Stimulated activated memory B cell treated with anti-CD40 and anti-IgM and Interleukin-4, amounts not matched to agents 10 μg/mL and 1 μg/mL and 100 μg/mL, for 72 hours (primary cell): ENCODE data around the gene XXYLT1.
"Not testable (repeated sequence)": the region's sequence is repeated elsewhere in the genome, so short reads cannot be mapped to it uniquely, and the experiment has no call there.

Experiments
- ATAC-seq: fragments of 150-1000 bp; cut with Tn5 transposase; 2 replicates; pipeline ENCODE4 v1.10.0; 2021
- H3K27ac Mint-ChIP-seq: one replicate; pipeline ENCODE4 v1.8.0; 2022; ENCODE audit warnings: mild to moderate bottlenecking, mixed read lengths
- H3K27me3 Mint-ChIP-seq: one replicate; pipeline ENCODE4 v1.8.0; 2022; ENCODE audit warnings: mixed read lengths
- H3K36me3 Mint-ChIP-seq: one replicate; pipeline ENCODE4 v1.8.0; 2022; ENCODE audit warnings: mixed read lengths
- H3K4me1 Mint-ChIP-seq: one replicate; pipeline ENCODE4 v1.8.0; 2022; ENCODE audit warnings: mixed read lengths
- H3K4me3 Mint-ChIP-seq: one replicate; pipeline ENCODE4 v1.8.0; 2022; ENCODE audit warnings: mild to moderate bottlenecking, moderate library complexity, mixed read lengths
- H3K9me3 Mint-ChIP-seq: one replicate; pipeline ENCODE4 v1.8.0; 2022; ENCODE audit warnings: mixed read lengths

Gene XXYLT1

DNA sequence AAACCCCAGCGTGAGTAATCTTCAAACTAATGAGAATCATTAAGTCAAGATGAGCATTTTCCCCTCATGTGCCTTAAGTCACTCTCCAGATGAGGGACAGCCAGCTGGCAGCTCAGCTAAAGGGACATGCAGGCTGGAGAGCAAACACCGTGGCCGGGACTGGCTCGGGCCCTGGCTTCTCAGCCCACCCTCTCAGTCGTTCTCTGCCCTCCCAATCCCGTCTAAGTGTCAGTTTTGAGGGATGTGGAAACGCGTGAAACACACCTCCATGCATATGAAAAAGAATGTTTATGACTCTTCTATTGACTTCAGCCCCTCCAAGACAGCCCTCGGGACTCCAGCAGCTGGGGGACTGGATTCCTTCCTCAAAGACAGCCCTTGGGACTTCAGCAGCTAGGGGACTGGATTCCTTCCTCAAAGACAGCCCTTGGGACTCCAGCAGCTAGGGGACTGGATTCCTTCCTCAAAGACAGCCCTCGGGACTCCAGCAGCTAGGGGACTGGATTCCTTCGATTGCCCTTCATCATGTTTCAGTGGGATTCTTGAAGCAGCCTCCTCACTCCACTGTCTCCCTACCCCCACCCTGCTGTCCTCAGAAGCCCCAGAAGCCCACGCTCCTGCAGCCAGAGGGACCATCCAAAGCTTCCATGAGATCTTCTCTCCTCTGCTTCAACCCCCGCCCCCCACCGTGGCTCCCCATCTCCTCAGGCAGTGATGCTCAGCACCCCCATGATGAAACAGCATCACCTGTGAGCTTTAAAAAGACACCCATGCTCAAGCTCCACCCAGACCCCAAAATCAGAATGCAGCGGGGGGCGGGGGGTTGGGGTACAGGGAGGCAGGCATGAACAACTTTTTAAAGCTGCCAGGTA, 228.9 kb downstream of the XXYLT1 start:
- no peak for ATAC-seq
- Mint-ChIP-seq H3K27ac (no peak overlapping the region), H3K4me3 (no peak overlapping the region), H3K27me3 (no peaks in the 10 kb centered on the region), H3K36me3 (no peaks in the 10 kb centered on the region), H3K9me3 (peaks cover 7% of the 10 kb centered on the region), H3K4me1 (peaks cover 22% of the 10 kb centered on the region)

DNA sequence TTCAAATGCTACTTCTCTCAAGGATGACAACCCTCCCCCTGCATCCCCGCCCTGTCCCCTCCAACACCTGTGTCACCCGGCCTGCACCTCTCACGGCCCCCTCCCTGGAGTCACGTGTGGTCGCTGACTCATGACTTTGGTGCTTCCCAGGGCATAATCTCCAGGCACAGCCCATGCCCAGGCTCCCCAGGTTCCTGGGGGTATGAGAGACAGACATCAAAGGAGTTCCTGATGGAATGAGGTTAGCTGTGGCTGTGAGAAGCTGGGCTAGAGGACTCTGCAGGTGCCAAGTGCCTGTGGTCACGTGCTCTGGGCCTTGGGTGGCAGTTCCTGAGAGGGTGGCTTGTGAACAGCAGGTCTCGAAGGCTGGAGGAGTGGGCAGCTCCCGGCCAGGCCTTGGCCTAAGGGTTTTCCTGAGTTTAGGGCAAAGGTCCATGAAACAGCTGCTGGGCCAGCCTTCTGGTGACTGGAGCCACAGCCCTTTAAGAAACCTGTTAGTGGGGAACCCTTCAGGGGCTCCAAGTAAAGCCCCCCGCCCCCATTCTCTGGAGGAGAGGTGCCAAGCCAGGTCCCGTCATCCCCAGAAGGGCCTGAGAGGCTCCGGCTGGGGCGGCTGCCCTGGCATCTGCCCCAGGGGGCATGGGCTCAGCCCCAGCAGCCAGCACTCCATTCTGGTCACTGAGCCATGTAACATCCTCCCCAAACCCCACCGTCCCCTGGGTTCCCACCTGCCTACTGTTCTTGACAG, 230.0 kb downstream of the XXYLT1 start:
- peaks cover 22% of the 10 kb centered on the region for H3K4me1 Mint-ChIP-seq
- no peak for ATAC-seq
- no peaks in the 10 kb centered on the region for H3K27me3 Mint-ChIP-seq
- no peak overlapping the region for H3K27ac Mint-ChIP-seq
- H3K4me3 Mint-ChIP-seq, result no peak overlapping the region
- H3K9me3 Mint-ChIP-seq, result peaks cover 7% of the 10 kb centered on the region
- no peaks in the 10 kb centered on the region for H3K36me3 Mint-ChIP-seq

DNA sequence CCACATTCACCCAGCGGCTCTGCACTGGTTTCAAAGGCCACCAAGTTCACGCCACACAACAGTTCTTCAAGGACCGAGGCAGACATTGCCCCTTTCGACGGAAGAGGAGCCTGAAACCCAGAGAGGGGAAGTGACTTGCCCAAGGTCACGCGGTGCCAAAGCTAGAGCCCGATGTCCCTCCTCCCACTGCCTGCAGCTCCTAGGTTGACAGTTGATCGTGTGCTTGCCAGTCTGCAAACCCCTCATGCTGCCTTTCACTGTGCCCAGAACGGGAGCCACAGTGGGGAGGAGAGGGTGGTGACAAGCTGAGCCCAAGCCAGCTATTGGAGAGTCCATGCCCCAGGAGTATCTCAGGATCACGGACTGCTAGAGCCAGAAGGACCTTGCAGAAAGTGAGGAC, 230.9 kb downstream of the XXYLT1 start:
- H3K36me3 Mint-ChIP-seq, result no peaks in the 10 kb centered on the region
- no peak overlapping the region for H3K4me3 Mint-ChIP-seq
- H3K27ac Mint-ChIP-seq, result peak overlapping the region; percentile 18
- H3K4me1 Mint-ChIP-seq, result peaks cover 22% of the 10 kb centered on the region
- H3K9me3 Mint-ChIP-seq, result peaks cover 7% of the 10 kb centered on the region
- peak; percentile 81 for ATAC-seq
- H3K27me3 Mint-ChIP-seq, result no peaks in the 10 kb centered on the region

DNA sequence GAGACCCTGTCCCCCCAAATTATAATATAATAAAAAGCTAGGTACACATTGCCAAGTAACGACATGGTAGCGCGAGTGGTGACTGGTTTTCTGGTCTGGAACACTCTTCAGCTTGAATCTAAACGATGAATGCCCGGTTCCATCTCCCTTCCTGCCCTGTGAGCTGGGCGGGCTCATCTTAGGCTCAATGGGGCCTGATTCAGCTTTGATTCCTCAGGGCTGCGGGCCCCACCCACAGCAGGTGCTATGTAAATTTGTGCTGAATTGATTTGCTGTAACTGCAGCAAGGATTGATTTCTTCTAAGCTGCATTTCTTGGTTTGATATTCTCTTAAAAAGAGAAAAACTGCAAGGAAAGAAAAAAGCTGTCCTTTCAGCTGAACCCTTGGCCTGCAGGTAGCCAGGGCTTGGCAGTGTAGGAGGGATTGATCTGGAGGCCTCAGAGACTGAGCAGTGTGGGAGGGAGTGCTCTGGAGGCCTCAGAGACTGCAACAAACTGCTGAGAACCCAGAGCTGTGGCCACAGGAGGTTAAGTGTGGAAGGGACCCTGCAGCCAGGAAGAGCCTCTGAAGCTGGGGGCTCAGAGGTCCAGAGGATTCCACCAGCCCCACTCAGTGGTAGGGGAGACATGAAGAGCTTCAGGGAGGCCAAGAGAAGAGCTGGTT, 231.6 kb downstream of the XXYLT1 start:
- H3K27me3 Mint-ChIP-seq, result no peaks in the 10 kb centered on the region
- peaks cover 7% of the 10 kb centered on the region for H3K9me3 Mint-ChIP-seq
- H3K4me3 Mint-ChIP-seq, result no peak overlapping the region
- no peaks in the 10 kb centered on the region for H3K36me3 Mint-ChIP-seq
- peaks cover 22% of the 10 kb centered on the region for H3K4me1 Mint-ChIP-seq
- H3K27ac Mint-ChIP-seq, result peak overlapping the region; percentile 18
- ATAC-seq, result no peak

DNA sequence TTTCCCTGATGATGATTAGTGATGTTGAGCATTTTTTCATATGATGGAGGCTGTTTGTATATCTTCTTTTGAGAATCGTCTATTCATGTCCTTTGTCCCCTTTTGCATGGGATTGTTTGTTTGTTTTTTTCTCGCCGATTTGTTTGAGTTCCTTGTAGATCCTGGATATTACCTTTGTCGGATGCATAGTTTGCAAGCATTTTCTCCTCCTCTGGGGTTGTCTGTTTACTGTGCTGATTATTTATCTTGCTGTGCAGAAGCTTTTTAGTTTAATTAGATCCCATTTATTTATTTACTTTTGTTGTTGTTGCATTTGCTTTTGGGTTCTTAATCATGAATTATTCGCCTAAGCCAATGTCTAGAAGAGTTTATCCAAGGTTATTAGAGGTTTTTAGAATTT, 232.8 kb downstream of the XXYLT1 start:
- no peak for ATAC-seq
- peaks cover 7% of the 10 kb centered on the region for H3K9me3 Mint-ChIP-seq
- no peaks in the 10 kb centered on the region for H3K36me3 Mint-ChIP-seq
- H3K27me3 Mint-ChIP-seq, result no peaks in the 10 kb centered on the region
- H3K27ac Mint-ChIP-seq, result no peak overlapping the region
- no peak overlapping the region for H3K4me3 Mint-ChIP-seq
- peaks cover 31% of the 10 kb centered on the region for H3K4me1 Mint-ChIP-seq

DNA sequence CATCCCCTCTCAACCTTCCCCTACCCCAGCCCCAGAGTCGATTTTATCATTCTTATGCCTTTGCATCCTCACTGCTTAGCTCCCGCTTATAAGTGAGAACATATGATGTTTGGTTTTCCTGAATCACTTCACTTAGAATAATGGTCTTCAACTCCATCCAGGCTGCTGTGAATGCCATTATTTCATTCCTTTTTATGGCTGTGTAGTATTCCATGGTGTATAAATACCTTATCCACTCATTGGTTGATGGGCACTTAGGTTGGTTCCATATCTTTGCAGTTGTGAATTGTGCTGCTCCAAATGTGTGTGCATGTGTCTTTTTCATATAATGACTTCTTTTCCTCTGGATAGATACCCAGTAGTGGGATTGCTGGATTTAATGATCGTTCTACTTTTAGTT, 233.4 kb downstream of the XXYLT1 start:
- H3K4me3 Mint-ChIP-seq, H3K27ac Mint-ChIP-seq, H3K9me3 Mint-ChIP-seq, ATAC-seq, H3K36me3 Mint-ChIP-seq, H3K27me3 Mint-ChIP-seq: not testable (repeated sequence)
- H3K4me1 Mint-ChIP-seq, result peaks cover 29% of the 10 kb centered on the region

DNA sequence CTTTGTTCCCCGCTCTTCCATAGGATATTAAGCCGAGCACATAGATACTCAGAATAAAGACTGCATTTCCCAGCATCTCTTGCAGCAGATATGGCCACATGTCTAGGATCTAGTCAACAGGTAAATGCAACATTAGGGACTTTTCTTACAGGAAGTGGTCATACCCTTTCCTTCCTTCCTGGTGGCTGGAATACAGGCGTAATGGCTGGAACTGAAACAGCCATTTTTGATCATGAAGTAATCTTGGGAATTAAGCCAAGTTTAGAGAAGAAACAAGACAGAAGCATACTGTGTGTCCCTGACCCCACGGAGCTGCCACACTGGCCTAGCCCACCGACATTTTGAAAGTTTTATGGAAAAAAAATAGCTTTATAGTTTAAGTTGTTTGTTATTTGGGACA, 234.0 kb downstream of the XXYLT1 start:
- Mint-ChIP-seq H3K4me1 (peaks cover 27% of the 10 kb centered on the region), H3K36me3 (no peaks in the 10 kb centered on the region), H3K27me3 (no peaks in the 10 kb centered on the region), H3K4me3 (no peak overlapping the region), H3K27ac (no peak overlapping the region), H3K9me3 (peaks cover 7% of the 10 kb centered on the region)
- no peak for ATAC-seq

DNA sequence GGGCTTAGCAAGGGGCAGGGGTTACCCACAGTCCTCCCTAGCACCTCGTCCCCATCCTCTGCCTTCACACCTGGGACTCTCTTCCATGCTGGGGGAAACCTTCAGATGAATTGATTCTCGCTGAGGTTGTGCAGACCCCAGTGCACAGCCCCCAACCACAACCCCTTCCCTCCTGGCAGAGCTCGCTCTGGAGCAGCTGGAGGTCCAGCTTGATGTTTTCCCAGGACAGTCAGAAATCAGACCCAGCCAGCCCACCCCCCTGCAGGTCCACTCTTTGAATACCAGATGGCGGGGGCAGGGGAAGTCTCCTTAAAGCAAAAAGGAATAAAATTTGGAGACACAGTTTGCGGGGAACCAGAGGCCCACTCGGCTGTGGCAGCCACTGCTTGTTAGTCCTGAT, 234.4 kb downstream of the XXYLT1 start:
- H3K27me3 Mint-ChIP-seq, result no peaks in the 10 kb centered on the region
- ATAC-seq, result no peak
- H3K4me3 Mint-ChIP-seq, result no peak overlapping the region
- H3K36me3 Mint-ChIP-seq, result no peaks in the 10 kb centered on the region
- no peak overlapping the region for H3K27ac Mint-ChIP-seq
- peaks cover 27% of the 10 kb centered on the region for H3K4me1 Mint-ChIP-seq
- peaks cover 7% of the 10 kb centered on the region for H3K9me3 Mint-ChIP-seq

DNA sequence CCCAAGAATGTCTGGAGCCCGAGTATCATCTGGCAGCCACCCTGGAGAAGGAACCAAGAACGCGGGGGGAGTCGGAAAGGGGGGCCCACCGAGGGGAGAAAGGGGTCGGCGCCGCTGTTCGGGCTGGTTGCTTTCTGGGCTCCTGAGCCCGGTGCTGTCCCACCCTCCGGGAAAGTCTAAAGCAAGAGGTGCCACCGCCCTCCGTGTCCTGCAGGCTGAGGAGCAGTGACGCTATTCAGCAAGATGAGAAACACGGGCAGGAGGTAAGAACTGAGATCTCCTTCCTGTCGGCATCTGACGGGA, 234.8 kb downstream of the XXYLT1 start:
- no peaks in the 10 kb centered on the region for H3K36me3 Mint-ChIP-seq

DNA sequence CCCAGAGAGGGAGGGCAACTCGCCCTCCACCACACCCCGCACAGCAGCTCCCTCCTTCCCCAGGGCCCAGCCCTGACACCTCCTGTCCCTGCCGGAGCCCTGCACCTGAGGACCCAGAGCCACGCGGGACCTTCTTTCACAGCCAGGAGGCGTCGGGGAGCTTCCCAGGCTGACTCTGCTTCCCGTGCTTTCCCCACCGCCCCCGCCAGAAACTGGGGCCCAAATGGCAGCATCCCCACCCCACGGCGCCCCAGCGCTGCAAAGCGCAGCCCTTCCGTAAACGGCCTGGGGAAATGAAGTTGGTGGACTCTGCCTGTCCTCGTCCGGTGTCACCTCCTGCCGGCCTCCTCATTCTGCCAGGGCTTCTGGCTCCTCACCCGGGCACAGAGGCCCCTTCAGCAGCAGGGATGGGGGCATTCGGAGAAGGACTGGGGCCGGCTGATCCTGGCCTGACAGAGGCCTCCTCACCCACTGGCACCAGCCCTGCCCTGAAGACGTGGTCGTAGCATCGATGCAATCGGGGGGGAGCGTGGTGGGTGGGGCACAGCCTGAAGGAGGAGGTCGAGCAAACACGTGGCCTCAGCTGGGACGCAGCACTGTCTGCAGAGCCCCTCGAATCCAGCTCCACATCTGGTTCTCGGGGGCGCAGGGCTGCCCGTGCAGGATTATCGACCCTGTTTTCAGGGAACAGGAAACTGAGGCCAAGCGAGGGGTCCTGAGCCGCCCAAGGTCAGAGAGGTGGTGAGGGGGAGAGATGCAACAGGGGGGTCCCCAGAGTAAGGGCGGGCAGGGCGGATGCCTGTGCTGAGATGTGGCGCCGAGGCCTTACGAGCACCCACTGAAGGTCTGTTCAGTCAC, 235.4 kb downstream of the XXYLT1 start:
- ATAC-seq, result no peak
- H3K36me3 Mint-ChIP-seq, result no peaks in the 10 kb centered on the region
- peaks cover 27% of the 10 kb centered on the region for H3K4me1 Mint-ChIP-seq
- H3K9me3 Mint-ChIP-seq, result peaks cover 7% of the 10 kb centered on the region
- H3K27ac Mint-ChIP-seq, result no peak overlapping the region
- H3K27me3 Mint-ChIP-seq, result no peaks in the 10 kb centered on the region
- no peak overlapping the region for H3K4me3 Mint-ChIP-seq

More for the DNA sequence above, 234.8 kb downstream of the XXYLT1 start:
- Mint-ChIP-seq H3K9me3 (peaks cover 7% of the 10 kb centered on the region), H3K27ac (no peak overlapping the region), H3K4me3 (no peak overlapping the region), H3K4me1 (peaks cover 27% of the 10 kb centered on the region), H3K27me3 (no peaks in the 10 kb centered on the region)
- no peak for ATAC-seq

DNA sequence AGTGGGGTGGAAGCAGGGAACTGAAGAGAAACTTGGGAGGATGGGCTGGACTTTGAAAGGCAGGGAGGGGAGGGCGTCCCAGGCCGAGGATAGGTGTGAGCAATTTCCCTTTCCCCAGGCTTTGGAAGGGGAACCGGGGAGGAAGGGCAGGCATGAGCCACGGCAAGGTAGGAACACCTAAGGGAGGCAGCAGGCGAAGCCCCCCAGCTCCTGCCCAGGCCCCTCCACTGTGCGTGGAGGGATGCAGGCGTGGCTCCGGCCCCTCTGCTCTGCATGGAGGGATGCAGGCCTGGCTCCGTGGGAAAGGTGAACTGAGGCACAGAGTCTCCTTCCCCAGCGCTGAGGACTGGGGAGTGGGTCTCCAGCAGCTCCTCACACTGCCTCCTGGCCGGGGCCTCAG, 236.4 kb downstream of the XXYLT1 start:
- Mint-ChIP-seq H3K36me3 (no peaks in the 10 kb centered on the region), H3K4me1 (peaks cover 19% of the 10 kb centered on the region), H3K9me3 (peaks cover 7% of the 10 kb centered on the region), H3K27ac (peak overlapping the region; percentile 55), H3K27me3 (no peaks in the 10 kb centered on the region), H3K4me3 (no peak overlapping the region)
- ATAC-seq, result no peak

DNA sequence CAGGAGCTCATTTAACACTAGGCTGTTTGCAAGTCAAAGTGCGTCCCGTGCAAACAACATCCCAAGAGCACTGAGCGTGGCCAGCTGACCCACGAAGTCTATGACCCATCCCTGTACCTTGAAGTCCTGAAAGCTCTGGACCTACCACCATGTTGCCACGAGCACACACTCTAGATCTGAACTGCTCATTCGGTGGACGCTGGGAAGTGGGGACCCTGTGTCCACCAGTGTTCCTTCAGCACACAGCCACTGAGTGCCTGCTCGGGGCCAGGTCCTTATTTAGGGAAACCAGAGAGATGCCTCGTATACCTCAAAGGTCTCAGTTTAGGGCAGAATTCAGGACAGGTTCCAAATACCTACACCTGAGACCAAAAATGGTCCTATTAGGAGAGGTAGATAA, 236.9 kb downstream of the XXYLT1 start:
- no peaks in the 10 kb centered on the region for H3K27me3 Mint-ChIP-seq
- H3K9me3 Mint-ChIP-seq, result peaks cover 7% of the 10 kb centered on the region
- H3K36me3 Mint-ChIP-seq, result no peaks in the 10 kb centered on the region
- H3K4me3 Mint-ChIP-seq, result no peak overlapping the region
- peaks cover 15% of the 10 kb centered on the region for H3K4me1 Mint-ChIP-seq
- ATAC-seq, result no peak
- H3K27ac Mint-ChIP-seq, result peak overlapping the region; percentile 55

DNA sequence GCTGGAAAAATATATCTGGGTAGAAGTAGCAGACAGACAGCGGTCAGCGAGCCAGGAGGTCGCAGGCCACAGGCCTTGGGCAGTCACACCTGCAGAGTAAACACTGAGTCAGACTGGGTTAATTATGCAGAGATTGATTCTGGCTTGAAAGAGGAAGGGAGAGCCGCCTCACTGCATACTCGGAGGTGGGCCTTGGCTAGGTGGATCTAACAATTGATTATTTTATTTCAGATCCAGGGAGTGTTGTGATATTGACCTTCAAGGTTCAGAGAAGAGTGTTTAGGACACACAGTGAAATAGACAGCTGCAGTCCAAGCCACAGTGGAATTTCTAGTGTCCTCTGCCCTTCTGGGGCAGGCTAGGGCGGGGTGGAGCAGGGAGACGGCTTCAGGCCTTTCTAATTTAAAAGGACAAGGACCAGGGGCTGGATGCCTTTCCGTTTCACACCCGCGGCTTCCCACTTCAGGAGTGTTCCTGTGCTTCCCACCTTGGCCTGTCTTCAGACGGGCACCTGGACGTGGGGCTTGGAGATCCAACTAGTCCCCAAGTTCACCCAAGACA, 237.3 kb downstream of the XXYLT1 start:
- H3K4me3 Mint-ChIP-seq, result no peak overlapping the region
- H3K27me3 Mint-ChIP-seq, result no peaks in the 10 kb centered on the region
- peaks cover 14% of the 10 kb centered on the region for H3K4me1 Mint-ChIP-seq
- no peaks in the 10 kb centered on the region for H3K36me3 Mint-ChIP-seq
- H3K27ac Mint-ChIP-seq, result no peak overlapping the region
- ATAC-seq, result peak; percentile 88
- H3K9me3 Mint-ChIP-seq, result peaks cover 7% of the 10 kb centered on the region

DNA sequence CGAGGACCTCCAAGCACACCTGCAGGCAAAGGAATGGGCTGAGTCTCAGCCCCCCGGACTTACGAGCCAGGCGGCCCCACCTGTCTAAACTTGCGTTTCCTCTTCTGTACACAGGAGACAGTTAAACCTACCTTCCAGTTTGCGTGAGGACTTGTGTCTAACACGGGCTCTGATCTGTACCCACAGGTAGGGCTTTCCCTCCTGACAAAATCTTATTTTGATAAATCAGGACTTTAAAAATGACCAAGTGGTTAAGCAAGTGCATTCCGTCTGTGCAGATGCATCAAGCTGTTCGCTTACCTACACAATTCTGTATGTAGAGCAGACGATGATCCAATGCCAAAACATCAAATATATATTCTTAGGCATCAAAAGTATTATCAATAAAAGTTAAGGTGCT, 238.0 kb downstream of the XXYLT1 start:
- Mint-ChIP-seq H3K9me3 (peaks cover 4% of the 10 kb centered on the region), H3K36me3 (no peaks in the 10 kb centered on the region), H3K27me3 (no peaks in the 10 kb centered on the region), H3K27ac (no peak overlapping the region), H3K4me3 (no peak overlapping the region), H3K4me1 (peaks cover 14% of the 10 kb centered on the region)
- ATAC-seq, result no peak
